NOMO-1 treated with dmso at 0.1 percent for 144 hours (cell line): Measurements from ENCODE around the gene ARSB.
"Not testable (repeated sequence)": the region's sequence is repeated elsewhere in the genome, so short reads cannot be mapped to it uniquely, and the experiment has no call there.

Source experiments
- DNase-seq: peaks from one replicate; lab custom pipeline; 2025; ENCODE audit not compliant: unreplicated experiment; lab: John Stamatoyannopoulos, UW

The ARSB gene

DNA sequence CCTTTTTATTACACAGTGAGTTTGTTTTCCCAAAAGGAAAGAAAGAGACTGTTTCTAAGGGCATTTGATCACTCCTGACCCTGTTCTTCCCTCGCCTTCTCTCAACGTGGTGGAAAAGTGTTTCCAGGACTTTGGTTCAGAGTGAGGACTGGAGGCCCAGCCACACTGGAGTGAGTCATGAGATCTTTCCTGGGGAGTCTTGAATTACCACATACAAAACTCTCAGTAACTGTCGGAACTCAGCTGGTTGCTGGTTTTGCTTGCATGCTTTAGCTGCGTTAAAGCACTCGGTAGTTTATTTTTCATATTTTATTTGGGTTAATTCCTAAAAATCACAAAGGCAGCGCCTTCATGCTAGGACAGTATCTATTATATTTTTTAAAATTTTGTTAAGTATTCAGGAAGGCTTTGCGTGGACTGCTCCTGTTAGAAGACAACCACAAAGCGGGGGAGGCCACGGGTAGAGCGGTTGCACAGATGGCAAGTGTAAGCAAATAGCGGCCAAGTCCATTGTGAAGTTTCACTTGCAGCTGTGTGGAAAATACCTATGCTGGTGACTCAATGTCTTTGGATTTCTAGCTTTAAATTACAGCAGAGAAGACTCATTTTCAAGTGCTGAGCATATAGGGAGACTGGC, 77.7 kb downstream of the ARSB start:
- peak; percentile 70 for DNase-seq

- DNase-seq: peak; percentile 75
Measured at GRCh38 chr5:78905084-78905938, 79.8 kb downstream of the ARSB start.

DNA sequence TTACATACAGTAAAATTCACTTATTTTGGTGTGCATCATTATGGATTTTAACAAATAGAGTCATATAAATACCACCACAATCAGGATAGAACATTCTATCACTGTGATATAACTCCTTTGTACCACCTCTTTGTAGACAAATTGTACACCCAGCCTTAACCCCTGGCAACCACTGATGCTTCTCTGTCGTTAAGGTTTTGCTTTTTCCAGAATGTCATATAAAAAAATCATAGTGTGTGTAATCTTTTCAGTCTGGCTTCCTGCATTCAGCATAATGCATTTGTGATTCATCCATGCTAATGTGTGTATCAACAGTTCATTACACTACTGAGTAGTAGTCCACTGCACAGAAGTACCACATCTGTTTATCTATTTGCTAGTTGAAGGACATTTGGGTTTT, 81.2 kb downstream of the ARSB start:
- DNase-seq: no peak

DNA sequence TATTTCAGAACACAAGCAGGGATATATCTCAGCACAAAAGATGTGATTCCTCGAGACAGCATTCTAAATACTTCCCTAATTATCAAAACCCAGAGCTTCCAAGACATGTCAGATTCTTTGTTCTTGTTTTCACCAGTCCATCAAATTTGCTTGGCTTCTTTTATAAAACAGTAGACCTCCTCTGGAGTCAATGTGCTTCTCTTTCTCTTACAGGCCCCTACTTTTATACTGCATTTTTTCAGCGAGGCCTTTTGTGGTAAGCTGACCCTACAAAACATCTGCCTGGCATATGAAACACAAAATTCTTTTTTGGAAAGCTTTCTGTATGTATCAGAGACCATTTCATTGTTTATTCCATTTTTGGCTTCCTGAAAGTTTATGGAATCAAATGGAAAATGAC, 81.8 kb downstream of the ARSB start:
- DNase-seq: no peak

- peak; percentile 23 for DNase-seq
Measured at GRCh38 chr5:78899922-78900362, 85.2 kb downstream of the ARSB start.

DNA sequence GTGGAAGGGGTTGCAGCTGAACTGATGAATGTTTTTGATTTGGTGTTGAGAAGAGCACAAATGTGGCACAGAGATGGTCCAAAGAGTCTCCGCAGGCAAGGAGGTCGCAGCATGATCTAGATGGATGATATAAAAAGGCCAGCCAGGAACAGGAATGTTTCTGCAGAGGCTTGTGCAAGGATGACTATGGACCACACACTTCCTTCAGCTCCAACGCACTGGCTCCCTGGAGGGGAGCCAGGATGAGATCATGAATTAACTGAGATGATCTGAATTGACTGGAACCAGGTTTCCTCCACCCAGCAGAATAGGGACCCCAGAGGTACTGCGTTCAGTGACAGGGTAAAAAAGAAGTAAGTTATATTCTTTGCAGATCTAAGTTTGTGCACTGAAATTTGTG, 89.0 kb downstream of the ARSB start:
- DNase-seq: no peak

- DNase-seq: no peak
Measured at GRCh38 chr5:78895616-78896015, 89.5 kb downstream of the ARSB start.

DNA sequence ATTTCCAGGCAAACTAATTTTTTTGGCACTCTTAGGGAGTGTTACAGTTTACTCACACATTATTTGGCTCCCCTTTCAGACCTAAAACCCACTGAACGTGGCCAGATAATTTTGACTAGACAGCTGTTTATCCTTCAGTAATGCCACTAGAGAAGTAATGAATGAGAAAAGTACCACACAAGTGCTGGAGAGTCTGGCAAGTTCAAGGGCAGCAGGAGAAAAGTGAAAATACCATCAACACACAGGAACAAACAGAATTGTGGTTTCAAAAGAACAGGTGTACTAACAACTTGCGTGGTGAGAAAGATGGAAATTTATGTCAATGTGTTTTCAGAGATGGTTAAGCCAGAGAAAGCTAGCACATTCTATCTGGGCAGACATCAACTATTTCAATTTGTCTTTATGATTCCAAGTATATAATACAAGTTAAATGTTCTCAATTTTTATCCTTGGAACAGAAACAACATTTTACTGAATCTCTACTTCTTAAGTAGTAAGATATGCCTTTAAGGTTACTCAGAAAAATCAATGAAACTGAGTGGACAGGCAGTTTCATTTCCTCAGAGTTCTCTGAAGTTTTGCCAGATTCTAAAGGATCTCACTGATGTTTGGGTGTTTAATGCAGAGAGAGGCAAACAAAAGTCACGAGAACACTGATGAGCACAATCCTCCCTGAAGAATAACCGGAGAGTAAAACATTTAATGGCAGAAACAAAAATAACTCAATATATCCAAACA, 91.0 kb downstream of the ARSB start:
- no peak for DNase-seq

- DNase-seq: no peak
Measured at GRCh38 chr5:78890667-78891379, 94.3 kb downstream of the ARSB start.

GRCh38 chr5:78889369-78890140, 95.6 kb downstream of the ARSB start:
- no peak for DNase-seq

DNA sequence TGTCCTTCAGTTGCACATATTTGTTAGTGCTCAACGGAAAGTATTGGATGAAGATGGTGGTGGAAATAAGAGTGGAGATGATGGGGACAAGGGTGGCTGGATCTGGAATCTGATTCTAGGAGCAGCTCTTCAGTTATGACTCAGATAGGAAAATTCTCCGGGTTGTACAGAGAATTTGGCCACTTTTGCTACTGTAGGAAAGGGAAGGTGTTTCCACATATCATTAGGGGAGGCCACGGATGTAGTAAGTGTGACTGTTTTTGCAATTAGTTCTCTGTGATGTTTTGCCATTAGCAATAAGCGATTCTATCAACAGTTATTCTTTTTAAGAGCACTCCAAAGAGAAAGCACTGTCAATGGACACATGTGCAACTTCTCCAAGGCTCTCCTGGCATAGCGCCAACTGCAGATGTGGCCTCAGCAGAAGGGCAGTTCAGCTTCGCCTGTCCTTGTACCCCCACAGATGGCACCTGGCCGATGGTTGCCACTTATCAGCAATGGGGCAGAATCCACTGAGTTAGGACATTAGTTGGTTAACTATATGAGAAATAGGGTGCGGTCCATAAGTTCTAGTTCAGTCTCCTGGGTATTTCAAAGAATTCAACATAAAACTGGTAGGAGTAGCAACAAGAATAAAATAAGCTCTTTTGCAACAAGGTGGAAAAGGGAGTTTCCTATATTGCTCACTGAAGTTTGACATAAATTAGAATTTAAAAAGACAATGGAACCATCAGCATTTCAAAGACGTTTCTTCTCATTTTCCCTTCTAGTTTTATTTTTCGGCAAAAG, 96.3 kb downstream of the ARSB start:
- no peak for DNase-seq

- peak; percentile 54 for DNase-seq
Measured at GRCh38 chr5:78887384-78888118, 97.6 kb downstream of the ARSB start.

DNA sequence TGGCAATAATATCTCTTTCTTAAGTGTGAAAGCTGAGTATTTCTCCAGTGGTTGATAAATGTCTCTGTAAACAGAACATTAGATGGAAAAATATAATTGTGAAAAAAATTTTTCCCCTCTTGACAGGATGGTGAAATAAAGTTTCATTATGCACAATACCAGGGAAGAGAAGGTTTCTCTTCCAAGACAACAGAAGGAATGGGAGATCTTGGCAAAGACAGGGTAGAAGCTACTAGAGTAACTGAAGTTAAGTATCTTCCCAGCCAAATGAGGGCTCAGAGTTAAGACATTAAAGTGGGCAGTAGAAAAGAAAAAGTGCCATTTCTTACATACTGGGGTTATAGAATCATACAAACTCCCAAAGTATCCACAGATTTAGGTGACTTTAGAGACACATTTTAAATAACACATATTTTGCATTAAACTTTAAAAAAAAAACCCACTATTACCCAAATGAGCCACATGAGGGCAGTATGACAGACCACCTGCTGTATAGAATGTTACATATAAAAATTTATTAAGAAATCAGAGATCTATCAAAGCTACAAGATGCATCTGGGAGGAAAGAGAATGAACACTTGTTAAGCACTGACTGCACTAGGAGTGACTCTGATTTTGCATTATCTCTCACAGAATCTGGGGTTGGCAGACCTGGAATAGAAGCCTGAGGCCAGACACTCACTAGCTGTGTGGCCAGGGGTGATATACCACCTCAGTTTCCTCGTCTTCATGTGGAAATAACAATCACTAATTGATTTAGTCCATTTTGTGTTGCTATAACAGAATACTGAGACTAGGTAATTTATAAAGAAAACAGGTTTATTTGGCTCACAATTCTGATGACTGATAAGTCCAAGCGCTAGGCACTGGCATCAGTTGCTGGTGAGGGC, 98.5 kb downstream of the ARSB start:
- no peak for DNase-seq

DNA sequence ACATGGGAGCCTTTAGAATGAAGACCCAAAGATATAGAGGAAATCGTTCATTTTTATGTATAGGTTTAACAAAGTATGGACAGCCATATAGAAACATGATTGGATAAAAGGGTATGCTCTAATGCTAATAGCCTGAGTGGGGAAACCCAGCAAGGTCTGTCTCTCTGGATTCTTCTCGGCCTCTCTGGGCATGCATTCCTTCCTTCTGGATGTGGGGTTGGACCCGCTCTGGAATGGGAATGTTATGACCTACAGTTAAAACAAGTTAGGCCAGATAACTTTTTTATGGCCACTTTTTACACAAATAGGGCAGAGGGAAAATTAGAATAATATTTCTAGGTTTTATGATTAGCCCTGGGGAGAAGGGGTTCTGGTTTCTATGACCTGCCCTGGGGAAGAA, 103.2 kb downstream of the ARSB start:
- DNase-seq: no peak

- DNase-seq: no peak
Measured at GRCh38 chr5:78879516-78879915, 105.6 kb downstream of the ARSB start.

- not testable (repeated sequence) for DNase-seq
Measured at GRCh38 chr5:78866076-78866475, 119.0 kb downstream of the ARSB start.

- DNase-seq: no peak
Measured at GRCh38 chr5:78858364-78858763, 126.7 kb downstream of the ARSB start.

DNA sequence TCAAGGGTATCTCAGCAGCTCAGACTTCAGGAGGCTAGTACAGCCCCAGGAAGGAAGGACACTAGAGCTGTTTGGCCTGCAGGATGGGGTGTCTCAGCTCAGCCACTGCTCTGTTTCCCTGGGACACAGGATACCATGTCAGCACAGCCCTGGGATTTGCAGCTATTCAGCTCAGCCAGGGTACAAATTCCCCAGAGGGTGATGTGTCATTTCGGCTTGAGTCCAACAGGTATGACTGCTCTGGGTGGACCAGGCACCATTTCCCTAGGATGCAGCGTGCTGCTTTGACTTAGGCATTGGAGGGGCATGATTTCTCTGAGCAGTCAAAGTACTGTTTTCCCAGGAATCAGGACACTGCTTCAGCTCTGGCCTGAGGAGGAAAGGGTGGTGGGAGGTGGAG, 130.1 kb downstream of the ARSB start:
- DNase-seq: no peak
